Uterus (tissue), 4 donors: ENCODE measurements around the gene MT1A. TPM values are rescaled to one million over a fixed set of nuclear protein-coding genes. Genes with fewer than 3 reads are reported as not detected.
"Not testable (repeated sequence)": the region's sequence is repeated elsewhere in the genome, so short reads cannot be mapped to it uniquely, and the experiment has no call there.

Experiments used
- DNase-seq, 2 donors: peaks; one replicate each; pipeline ENCODE4 v3.0.0-alpha.2; 2019 to 2020
- H3K27ac ChIP-seq, 2 donors: fragments of 200-600 bp; sonication (generic); 1 replicate in 1 of 2; 2 replicates in 1 of 2; pipeline ENCODE4 v1.5.1; 2016 to 2018
- H3K27me3 ChIP-seq, 2 donors: fragments of 200-600 bp; sonication (generic); one replicate each; pipeline ENCODE4 v1.5.1; 2018 to 2019; ENCODE audit warnings: control low read depth in 1 of 2
- H3K36me3 ChIP-seq, 2 donors: fragments of 200-600 bp; sonication (generic); one replicate each; pipeline ENCODE4 v1.5.1; 2019; ENCODE audit warnings: control low read depth in 1 of 2
- H3K4me1 ChIP-seq, 2 donors: fragments of 200-600 bp; sonication (generic); one replicate each; pipeline ENCODE4 v1.5.1; 2018 to 2019; ENCODE audit warnings: control low read depth in 1 of 2
- H3K4me3 ChIP-seq, 2 donors: fragments of 200-600 bp; sonication (generic); 1 replicate in 1 of 2; 2 replicates in 1 of 2; pipeline ENCODE4 v1.5.1; 2018 to 2019; ENCODE audit warnings: mild to moderate bottlenecking in 1 of 2
- H3K9me3 ChIP-seq, 2 donors: fragments of 200-600 bp; sonication (generic); one replicate each; pipeline ENCODE4 v1.5.1; 2019; ENCODE audit warnings: control low read depth in 1 of 2
- POLR2A ChIP-seq, 2 donors: fragments of 450-650 bp; IDR thresholded peaks; one replicate each; pipeline ENCODE4 v1.6.1; 2016; ENCODE audit warnings: antibody characterized with exemption in 2 of 2, mild to moderate bottlenecking in 1 of 2, moderate library complexity in 1 of 2
- intact Hi-C: fragments of 100-400 bp; cut with DNase I; formaldehyde crosslinking; loops from one replicate; pipeline ENCODE4 v1.15.1; 2023; ENCODE audit warnings: low total_unique reads
- total RNA-seq, 4 donors: library from RNA; depleted of rRNA in 3 of 4; stranded (reverse); fragments of >200 nt in 3 of 4; gene quantifications; one replicate each; pipeline versions ENCODE4 v1.1.0 to v1.2.4, GENCODE V29; 2014 to 2023
- TF ChIP-seq, protein P1 (sequence below), 4 experiments: fragments of 200-600 bp in 2 of 4; fragments of 450-650 bp in 2 of 4; sonication (generic) in 2 of 4; IDR thresholded peaks; one replicate each; pipeline ENCODE4 v1.5.1; 2016 to 2019; ENCODE audit warnings: antibody characterized with exemption in 4 of 4, mild to moderate bottlenecking in 2 of 4, moderate library complexity in 1 of 4
- donor health status: DM: yes; HTN: yes; CAD: no.

The MT1A gene
- total RNA-seq, 4 donors from 2014 or later, result 13.8 TPM; not detected in 3

DNA sequence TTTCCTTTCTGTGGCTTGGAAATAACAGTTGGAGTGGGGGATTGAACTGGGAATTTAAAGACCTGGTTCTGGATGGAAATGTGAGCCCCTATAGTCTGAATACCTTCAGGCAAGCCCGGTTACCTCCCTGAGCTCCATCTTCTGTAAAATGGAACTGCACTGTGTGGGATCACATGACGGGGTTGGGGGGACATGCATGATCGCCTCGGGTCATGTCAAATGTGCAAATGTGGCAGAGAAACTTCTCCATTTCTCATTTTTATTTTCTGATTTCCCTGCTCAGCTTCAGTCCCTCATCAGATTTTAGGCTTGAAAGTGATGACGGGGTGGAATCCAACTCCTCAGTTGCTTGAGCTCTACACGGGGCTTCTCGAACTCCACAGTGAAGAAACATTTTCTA, 14.8 kb downstream of the MT1A start:
- TF ChIP-seq, protein P1, sequence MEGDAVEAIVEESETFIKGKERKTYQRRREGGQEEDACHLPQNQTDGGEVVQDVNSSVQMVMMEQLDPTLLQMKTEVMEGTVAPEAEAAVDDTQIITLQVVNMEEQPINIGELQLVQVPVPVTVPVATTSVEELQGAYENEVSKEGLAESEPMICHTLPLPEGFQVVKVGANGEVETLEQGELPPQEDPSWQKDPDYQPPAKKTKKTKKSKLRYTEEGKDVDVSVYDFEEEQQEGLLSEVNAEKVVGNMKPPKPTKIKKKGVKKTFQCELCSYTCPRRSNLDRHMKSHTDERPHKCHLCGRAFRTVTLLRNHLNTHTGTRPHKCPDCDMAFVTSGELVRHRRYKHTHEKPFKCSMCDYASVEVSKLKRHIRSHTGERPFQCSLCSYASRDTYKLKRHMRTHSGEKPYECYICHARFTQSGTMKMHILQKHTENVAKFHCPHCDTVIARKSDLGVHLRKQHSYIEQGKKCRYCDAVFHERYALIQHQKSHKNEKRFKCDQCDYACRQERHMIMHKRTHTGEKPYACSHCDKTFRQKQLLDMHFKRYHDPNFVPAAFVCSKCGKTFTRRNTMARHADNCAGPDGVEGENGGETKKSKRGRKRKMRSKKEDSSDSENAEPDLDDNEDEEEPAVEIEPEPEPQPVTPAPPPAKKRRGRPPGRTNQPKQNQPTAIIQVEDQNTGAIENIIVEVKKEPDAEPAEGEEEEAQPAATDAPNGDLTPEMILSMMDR (IDR thresholded peaks at IDR 0.05), result no peak
- TF ChIP-seq POLR2A (IDR thresholded peaks at IDR 0.05), result no peak
- Histone ChIP-seq H3K9me3 (no peaks in the 10 kb centered on the region), H3K27me3 (peaks cover 0 to 1% of the 10 kb centered on the region in 2 donors), H3K27ac (no peak overlapping the region), H3K4me1 (peaks cover 0 to 1% of the 10 kb centered on the region in 2 donors), H3K4me3 (no peak overlapping the region), H3K36me3 (no peaks in the 10 kb centered on the region)
- no peak for DNase-seq
- intact Hi-C loops, result no loop called here

DNA sequence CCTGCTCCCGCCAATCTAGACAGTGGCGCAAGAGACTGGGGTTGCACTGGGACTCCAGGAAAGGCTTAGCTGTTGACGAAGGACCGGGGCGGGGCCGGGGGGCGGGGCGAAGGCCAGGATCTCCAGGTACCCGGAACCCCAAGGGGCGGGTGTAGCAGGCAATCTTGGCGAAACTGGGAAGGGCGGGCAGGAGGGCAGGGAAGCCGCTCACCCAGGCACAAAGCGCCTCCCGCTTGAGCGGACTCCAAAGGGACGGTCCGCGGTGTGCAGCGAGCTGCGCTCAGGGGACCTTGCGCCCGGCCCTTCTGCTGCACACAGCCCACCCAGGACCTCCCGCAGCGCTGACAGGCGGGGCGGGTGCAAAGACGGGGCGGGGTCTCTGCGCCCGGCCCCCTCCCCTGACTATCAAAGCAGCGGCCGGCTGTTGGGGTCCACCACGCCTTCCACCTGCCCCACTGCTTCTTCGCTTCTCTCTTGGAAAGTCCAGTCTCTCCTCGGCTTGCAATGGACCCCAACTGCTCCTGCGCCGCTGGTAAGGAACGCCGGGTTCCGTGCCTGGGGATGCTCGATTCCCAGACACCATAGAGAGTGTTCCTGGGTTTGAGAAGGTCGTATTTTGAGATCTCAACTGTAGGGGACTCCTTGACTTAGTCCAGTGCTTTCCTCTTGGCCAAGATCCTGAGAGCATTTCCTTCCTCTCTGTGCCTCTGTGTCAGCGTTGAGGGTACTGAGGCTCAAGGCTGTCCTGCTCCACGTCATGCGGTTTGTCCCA, 19.3 kb downstream of the MT1A start, which contains the start of gene MT1F:
Gene MT1F (plus strand): TSS at position 405 of the 772 bp plus-strand sequence. CDS start 100 bp downstream, at position 505.
- DNase-seq, result peak; percentile 36 to 55

DNA sequence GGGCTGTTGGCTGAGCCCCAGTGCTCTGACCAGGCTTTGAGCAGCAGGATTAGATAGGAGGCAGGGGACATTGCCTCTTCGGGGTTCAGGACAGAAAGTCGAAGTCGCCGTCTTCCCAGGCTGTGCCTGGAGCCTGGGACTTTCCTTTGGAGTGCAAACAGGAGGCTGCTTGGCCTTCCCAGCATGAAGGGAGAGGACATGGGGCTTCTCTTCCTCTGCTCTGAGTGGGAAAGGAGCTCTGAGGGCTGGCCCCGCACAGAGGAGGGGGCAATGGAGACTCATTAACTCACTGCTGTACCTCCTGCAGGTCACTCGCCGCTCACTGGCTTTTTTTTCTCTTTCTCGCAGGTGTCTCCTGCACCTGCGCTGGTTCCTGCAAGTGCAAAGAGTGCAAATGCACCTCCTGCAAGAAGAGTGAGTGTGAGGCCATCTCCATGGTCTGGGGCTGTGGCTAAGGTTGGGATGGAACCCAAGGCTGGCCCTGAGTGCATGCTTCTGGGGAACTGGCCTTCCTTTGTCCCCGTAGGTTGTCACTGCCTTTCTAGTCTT, 19.9 kb downstream of the MT1A start:
- DNase-seq, result no peak
- TF ChIP-seq POLR2A (IDR thresholded peaks at IDR 0.05), result no peak
- TF ChIP-seq, protein P1 (IDR thresholded peaks at IDR 0.05), result no peak
- Histone ChIP-seq H3K9me3 (no peaks in the 10 kb centered on the region), H3K27ac (no peak overlapping the region), H3K4me1 (peaks cover 0 to 8% of the 10 kb centered on the region in 2 donors), H3K4me3 (peak overlapping the region in 1 of 2 donors; percentile 12), H3K27me3 (peaks cover 0 to 18% of the 10 kb centered on the region in 2 donors), H3K36me3 (no peaks in the 10 kb centered on the region)
- intact Hi-C loops, result no loop called here

More for the DNA sequence above, 19.3 kb downstream of the MT1A start, which contains the start of gene MT1F:
- no peak for TF ChIP-seq POLR2A (IDR thresholded peaks at IDR 0.05)
- H3K4me1 ChIP-seq, result peaks cover 0 to 5% of the 10 kb centered on the region in 2 donors
- H3K27ac ChIP-seq, result no peak within 1 kb of the TSS
- intact Hi-C loops, result no loop called here
- H3K27me3 ChIP-seq, result peaks cover 0 to 12% of the 10 kb centered on the region in 2 donors
- H3K36me3 ChIP-seq, result no peaks in the 10 kb centered on the region
- peak within 1 kb of the TSS; percentile 12 to 22 for H3K4me3 ChIP-seq
- H3K9me3 ChIP-seq, result no peaks in the 10 kb centered on the region

DNA sequence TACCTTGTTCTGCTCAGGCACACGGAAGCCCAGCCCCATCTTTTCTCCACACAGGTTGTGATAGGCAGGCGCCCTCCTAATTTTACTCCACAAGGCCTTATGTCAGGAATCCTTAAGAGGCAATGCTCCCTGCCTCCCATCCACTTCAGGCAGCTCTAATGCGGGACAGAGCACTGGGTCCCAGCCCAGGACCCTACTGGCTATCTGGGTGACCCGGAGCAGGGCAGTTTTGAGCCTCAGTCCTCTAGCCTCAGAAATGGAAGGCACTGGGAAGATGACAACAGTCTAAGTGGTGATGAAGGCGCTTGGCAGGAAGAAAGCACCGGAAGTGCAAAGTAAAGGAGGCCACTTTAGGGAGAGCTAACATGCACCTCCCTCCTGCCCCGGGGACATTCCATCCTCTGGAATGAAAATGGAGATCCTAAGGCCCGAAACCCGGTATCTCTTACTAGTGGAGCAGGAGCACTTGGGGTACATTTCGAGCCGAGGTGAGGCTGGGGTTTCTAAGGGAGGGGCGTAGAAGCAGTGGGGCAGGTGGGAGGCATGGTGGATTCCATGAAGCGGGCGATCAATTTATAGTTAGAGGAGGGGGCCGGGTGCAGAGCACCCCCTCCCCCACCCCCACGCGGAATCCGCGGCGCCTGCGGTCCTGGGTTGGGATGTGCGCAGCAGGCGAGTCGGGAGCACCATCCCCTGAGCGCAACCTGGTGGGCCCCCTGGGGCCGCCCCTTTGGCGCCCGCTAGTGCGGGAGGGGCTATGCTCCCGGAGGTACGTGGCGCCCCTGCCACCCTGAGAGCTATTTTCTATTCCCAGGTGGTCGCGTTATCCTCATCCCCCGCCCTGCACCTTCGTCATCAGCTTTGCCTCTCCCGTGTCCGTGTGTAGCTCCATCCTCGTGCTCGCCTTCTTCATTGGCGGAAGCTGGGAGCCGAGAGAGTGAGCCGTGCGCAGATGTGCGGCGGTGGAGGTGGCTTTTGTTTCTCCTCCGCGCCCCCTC, 24.2 kb downstream of the MT1A start:
- H3K4me3 ChIP-seq, result no peak overlapping the region

DNA sequence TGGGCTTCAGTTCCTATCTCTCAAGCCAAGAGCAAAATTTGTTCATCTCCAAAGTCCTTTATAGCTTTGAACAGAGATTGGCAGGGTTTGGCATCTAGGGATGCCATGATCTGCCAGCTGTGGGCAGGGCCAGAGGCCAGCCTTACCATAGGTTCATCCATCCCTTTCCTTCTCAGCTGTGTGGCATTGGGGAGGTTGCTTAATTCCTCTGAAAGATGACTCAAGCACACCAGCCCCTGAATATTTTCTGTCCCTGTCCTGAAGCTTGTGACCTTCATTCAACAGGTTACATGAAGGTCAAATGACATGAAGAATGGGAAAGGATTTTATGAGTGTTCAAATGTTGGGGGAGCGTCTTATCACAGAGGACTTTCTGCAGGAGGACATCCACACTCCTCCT, 26.0 kb downstream of the MT1A start:
- TF ChIP-seq, protein P1 (IDR thresholded peaks at IDR 0.05), result no peak
- TF ChIP-seq POLR2A (IDR thresholded peaks at IDR 0.05), result no peak
- H3K4me3 ChIP-seq, result no peak overlapping the region
- intact Hi-C loops, result no loop called here
- H3K4me1 ChIP-seq, result peaks cover 0 to 4% of the 10 kb centered on the region in 2 donors
- H3K27ac ChIP-seq, result no peak overlapping the region
- H3K36me3 ChIP-seq, result no peaks in the 10 kb centered on the region
- no peaks in the 10 kb centered on the region for H3K9me3 ChIP-seq
- DNase-seq, result no peak
- H3K27me3 ChIP-seq, result peaks cover 0 to 12% of the 10 kb centered on the region in 2 donors

More for the DNA sequence above, 24.2 kb downstream of the MT1A start:
- H3K36me3 ChIP-seq, result no peaks in the 10 kb centered on the region
- intact Hi-C loops, result no loop called here
- peaks cover 0 to 19% of the 10 kb centered on the region in 2 donors for H3K27me3 ChIP-seq
- TF ChIP-seq POLR2A (IDR thresholded peaks at IDR 0.05), result no peak
- TF ChIP-seq, protein P1 (IDR thresholded peaks at IDR 0.05), result no peak
- H3K9me3 ChIP-seq, result no peaks in the 10 kb centered on the region
- peaks cover 0 to 8% of the 10 kb centered on the region in 2 donors for H3K4me1 ChIP-seq
- no peak for DNase-seq
- H3K27ac ChIP-seq, result no peak overlapping the region

DNA sequence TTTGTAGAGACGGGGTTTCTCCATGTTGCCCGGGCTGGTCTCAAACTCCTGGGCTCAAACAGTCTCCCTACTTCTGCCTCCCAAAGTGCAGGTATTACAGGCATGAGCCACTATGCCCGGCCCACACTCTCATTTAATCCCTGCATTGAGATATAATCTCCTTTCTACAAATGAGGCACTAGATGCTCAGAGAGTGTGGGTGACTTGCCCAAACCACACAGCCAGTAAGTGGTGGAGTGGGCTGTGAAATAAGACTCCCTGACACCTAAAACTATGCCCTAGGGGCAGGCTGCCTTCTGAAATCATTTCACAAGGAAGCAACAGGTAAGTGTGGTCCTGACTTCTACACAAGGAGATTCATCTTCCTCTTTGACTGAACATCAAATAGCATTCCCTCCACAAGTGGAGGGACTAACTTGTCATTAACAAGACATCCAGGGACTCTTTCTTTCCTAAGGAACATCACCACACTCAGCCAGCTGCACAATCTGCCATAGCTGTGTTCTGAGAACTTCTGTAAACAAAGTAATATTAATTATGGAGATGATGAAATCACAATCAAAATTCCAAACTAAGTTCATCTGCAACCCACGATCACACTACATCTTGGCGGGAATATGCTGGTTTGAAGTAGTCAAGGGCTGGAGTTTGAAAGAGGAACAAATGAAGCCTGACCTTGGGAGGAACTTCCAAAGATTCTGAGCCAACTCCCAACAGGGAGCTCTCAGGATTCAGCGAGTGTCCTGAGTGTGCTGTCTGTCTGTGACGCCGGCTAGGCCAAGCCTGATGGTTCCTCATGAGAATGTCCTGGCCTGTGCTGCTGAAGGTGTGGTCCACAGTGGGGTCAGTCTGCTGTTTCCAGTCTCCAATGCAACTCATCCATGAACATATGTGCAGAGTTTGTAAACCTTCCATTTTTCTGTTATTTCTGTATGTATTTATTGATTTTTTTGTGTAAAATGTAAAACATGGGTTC, 27.1 kb downstream of the MT1A start:
- intact Hi-C loops, DNase-seq, H3K4me1 ChIP-seq, H3K4me3 ChIP-seq, H3K36me3 ChIP-seq, H3K27ac ChIP-seq, H3K9me3 ChIP-seq: not testable (repeated sequence)
- H3K27me3 ChIP-seq, result peaks cover 0 to 14% of the 10 kb centered on the region in 2 donors
